RCC 7860 (cell line): ENCODE results near the gene MAPK14.
"Not testable (repeated sequence)": the region's sequence is repeated elsewhere in the genome, so short reads cannot be mapped to it uniquely, and the experiment has no call there.

Experiments used
- DNase-seq: peaks from one replicate; pipeline ENCODE4 v3.0.0-alpha.2; 2015; ENCODE audit warnings: low spot score
- FAIRE-seq: peaks from 2 replicates; lab custom pipeline; 2012; peaks lifted over from hg19 to GRCh38; lab: Jason Lieb, UNC

Gene MAPK14

DNA sequence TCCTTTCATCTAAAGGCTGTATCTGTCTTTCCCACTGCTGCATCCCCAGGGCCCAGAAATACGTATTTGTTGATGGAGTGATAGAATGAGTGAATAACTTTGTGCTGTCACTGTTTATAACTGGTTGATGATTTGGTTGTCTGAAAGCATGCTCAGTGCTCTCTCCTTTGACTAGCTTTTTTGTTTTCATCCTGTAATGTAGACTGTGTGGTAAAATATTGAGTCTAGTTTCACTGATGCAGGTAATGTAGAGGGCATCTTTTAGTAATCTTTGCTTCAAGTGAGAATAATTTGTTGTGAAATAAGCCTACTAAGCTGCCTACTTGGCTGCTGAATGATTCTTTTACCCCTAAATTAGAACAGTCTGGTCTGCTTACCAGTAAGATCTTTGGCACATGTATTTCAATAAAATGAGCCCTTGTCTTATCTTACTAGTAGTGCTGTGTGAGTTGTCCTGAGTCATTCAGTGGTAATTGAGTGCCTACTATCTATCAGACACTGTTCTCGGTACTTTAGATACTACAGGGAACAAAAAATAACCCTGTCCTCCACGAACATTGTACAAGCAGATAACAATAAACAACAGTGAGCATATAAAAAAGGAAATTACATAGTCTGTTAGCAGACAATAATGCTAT lies 39.9 kb downstream of the MAPK14 start:
- no peak for DNase-seq
- FAIRE-seq = no peak

DNA sequence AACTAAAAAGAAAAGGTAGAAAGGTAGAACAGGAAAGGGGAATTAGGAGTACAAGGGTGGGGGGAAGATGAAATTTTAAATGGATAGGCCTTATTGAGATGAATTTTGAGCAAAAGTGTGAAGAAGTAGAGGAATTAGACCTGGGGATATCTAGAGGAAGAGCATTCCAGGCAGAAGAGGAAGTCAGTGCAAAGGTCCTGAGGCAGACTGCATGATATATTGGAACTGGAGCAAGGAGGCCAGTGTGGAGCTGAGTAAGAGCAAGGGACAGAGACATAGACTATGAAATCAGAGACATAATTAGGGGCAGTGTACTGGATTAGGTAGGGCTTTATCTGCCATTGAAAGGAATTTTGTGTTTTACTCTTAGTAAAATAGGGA lies 40.4 kb downstream of the MAPK14 start:
- no peak for DNase-seq
- FAIRE-seq = no peak

DNA sequence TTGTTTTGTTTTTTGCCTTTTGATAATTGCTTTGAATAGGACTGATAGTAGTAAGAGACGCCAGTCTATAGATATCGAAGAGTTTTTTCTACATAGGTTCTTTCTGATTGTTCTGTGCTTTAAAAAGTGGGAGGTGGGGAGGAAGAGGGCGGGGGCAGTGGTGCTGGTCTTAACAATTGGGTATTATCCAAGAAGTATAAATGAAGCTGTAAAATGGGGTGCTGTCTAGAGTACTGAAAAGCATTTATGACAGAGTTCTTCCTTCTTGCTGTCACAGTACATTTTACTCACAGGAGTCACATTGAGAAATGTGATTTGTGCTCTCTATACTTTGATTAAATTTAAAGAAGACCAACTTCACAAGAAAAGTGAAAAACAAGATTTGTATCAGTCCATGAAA lies 41.0 kb downstream of the MAPK14 start:
- no peak for FAIRE-seq

DNA sequence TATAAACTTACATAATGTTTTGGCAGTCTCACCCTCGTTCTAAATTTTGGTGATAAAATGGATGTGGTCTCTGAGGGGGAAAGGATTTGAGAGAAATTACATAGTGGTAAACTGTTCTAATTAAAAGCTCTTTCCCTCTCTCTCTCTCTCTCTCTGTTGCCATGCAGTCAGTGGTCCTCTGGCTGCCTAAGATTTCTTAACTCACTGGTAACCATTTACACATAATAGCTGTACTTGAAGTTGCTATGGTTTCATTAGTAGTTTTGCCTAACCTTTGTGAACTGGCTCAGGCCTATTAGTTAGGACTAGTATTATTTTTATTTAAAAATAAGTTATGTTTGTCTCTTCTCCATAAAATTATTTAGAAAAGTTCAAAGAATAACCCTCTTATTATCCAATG lies 42.0 kb downstream of the MAPK14 start:
- DNase-seq = no peak
- no peak for FAIRE-seq

More for the DNA sequence above, 41.0 kb downstream of the MAPK14 start:
- DNase-seq = no peak

DNA sequence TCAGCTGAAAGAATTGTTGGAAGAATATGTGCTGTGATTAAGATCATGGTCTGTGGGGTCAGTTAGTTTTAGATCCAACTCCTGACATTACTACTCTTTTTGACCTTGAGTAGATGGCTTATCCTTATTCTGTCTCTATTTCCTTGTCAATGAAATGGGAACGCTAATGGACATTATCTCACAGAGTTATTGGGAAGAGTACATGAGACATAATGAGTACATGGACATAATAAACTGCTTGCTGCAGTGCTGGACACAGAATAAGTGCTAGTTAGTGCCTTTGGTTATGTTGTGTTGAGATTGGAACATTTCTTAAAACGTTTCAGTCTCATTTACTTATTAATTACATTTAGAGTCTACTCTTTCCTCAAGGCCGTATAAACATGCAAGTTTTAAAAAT lies 42.6 kb downstream of the MAPK14 start:
- DNase-seq (no peak), FAIRE-seq (no peak)

DNA sequence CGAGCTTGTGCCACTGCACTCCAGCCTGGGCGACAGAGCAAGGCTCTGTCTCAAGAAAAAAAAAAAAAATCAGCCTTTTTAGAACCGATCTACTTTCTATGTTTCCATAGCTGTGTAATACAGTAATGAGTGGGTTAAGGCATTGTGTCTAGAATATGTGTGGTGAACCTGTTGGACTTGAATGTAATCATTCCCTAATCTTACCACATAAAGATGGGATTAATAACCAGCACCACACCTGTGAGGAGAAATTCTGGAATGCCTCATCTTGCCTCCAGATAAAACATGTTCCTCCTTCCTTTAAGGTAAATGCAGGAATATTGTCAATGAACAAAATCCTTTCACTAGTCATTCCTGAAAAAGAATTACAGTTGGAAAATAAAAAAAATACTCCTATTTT lies 43.7 kb downstream of the MAPK14 start:
- no peak for DNase-seq
- FAIRE-seq = no peak

DNA sequence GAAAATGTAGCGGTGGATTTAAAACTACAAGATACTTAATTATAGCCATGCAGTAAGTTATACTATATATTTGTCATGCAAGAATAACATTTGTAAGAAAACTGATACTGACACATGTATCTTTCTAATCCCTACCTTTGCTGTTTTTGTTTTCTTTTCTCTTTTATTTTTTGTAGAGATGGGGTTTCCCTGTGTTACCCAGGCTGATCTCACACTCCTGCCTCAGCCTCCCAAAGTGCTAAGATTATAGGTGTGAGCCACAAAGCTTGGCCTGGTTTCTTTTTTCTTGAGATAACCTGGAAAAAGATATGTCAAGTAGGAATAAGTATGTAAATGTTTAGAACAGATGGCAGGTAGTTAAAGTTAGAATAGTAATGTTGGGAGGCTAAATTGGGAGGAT lies 44.1 kb downstream of the MAPK14 start:
- no peak for DNase-seq
- FAIRE-seq = no peak

DNA sequence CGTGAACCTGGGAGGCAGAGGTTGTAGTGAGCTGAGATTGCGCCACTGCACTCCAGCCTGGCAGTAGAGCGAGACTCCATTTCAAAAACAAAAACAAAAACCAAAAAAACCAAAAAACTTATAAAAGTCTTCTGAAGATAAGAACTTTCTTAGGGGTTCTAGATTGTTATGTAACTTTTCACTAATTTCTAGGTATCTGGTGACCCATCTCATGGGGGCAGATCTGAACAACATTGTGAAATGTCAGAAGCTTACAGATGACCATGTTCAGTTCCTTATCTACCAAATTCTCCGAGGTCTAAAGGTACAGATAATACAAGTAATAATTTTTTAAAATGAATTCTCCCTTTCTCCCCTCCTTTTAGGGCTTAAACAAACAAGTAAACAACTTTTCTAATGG lies 45.1 kb downstream of the MAPK14 start:
- FAIRE-seq (no peak), DNase-seq (no peak)

DNA sequence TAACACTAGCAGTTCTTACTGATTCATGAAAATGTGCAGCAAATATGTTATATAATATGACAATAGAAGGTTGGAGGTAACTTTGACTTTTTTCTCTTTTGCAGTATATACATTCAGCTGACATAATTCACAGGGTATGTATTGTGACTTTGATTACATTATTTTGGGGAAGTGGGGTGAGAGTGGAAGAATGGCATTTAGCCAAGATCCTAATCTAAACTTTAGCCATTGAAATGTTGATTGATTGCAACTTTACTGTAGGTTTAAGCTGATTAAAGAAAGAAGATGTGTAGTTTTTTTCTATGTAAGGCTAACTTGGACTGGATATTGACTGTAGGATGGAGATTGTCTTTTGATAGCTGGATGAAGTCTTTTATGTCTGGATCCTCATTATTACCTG lies 46.0 kb downstream of the MAPK14 start:
- DNase-seq (no peak), FAIRE-seq (no peak)

DNA sequence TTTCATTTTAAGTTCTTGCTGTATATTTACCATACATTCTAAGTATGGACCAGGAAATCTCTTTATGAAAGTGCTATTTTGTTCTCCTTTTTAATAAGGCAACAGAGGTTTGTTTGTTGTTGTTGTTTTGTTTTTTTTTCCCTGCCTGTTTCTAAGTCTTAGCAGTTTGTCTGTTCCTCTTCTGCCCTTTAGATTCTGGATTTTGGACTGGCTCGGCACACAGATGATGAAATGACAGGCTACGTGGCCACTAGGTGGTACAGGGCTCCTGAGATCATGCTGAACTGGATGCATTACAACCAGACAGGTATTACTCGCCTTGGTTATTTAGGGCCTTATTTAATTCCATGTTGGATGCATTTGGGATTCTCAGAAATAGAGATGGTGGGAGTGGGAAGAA lies 48.0 kb downstream of the MAPK14 start:
- FAIRE-seq (no peak), DNase-seq (no peak)

DNA sequence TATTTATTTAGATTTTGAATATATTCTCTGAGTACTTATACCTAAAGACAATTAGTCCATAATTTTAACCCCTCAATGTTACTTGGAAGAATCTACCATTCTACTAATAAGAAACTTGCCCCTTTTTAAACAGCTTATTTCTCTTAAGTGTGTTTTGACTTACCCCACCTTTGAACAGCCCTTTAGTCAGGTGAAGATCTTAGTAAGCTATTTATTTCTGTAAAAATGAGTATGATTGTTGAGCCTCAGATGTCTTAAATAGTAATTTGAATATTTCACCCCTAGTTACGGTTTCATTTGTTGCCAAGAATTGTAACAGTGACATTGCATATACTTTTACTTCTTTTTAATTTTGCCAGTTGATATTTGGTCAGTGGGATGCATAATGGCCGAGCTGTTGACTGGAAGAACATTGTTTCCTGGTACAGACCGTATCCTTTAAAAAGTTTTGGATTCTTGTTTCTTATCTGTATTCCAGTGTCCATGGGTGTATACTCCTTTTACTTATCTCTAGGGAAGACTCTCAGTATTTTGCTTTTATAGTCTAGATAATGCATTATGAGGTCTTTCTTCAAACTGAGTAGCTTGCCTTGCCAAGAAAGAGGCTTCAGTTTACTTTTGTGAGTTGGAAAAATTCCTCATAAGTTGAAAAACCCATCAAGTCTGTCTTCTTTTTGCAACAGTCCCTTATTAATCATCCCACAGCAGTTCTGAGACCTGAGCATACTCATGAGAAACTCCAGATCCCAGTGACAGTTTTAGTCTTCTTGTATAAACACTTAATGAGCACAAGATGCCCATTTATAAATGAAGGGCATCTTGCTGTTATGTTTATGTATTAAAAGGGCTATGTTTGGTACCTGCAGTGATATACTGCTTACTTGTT lies 48.8 kb downstream of the MAPK14 start:
- FAIRE-seq (no peak), DNase-seq (no peak)

DNA sequence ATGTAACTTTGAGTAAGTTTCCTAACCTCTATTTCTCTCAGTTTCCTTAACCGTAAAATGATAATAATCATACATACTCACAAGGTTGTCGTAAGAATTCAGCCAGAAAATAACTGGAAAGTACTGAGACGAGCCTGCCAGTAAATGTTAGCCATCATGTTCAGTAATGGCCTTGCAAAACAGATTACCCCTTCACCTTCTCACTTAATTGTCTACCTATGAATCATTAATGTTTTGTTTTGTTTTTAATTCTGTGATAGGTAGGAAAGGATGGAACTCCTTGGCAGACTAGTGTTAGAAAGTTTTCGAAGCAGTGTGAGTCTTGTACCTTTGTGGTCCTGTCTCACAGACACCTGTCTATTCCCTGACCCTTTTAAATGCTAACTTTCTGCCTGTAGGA lies 50.6 kb downstream of the MAPK14 start:
- DNase-seq = no peak
- no peak for FAIRE-seq

DNA sequence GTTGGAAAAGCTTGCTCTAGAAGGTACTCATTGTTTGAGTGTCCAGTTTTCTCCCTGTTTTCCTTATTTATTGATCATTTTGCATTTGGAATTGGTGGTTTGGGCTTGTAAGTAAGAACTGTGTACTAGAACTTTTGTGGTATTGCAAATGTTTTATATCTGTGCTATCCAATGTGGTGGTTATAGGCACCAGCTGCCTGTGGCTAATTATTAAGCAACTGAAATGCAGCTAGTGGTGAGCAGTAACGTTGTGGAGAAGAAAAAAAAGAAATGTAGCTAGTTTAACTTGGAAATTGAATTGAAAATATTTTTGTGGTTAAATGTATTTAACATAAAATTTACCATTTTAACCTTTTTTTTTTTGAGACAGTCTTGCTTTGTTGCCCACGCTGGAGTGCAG lies 52.0 kb downstream of the MAPK14 start:
- DNase-seq (no peak), FAIRE-seq (no peak)

DNA sequence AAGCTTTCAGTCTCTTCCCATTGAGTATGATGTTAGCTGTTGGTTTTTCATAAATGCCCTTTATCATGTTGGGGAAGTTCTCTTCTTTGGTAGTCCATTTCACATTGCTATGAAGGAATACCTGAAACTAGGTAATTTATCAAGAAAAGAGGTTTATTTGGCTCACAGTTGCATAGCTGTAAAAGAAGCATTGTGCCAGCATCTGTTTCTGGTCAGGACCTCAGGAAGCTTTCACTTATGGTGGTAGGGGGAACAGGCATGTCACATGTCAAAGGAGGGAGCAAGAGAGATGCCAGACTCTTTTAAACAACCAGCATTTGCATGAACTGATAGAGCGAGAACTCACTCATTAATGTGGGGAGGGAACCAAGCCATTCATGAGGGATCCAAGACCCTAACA lies 54.7 kb downstream of the MAPK14 start:
- FAIRE-seq = no peak
- DNase-seq = no peak

DNA sequence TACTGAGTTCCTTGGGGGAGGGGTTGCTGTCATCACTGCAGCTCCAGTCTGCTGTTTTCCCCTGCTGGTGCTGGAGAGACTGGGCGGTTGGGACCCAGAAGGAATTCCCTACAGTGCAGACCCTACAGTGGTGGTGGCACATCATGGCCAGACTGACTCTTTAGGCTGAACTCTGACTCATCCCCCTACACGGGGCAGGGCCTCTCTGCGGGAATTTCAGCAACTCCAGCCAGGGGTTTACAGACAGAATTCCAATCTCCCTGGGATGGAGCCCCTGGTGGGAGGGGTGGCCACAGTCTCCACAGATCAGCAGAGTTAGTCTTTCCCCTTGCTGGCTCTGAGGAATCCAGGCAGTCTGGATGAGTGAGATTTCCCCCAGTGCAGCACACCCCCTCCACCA lies 55.8 kb downstream of the MAPK14 start:
- FAIRE-seq (no peak), DNase-seq (no peak)

DNA sequence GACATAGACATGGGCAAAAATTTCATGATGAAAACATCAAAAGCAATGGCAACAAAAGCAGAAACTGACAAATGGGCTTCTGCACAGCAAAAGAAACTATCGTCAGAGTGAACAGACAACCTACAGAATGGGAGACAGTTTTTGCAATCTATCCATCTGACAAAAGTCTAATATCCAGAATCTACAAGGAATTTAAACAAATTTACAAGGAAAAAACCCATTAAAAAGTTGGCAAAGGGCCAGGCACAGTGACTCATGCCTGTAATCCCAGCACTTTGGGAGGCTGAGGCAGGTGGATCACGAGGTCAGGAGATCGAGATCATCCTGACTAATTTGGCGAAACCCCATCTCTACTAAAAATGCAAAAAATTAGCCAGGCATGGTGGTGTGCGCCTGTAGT lies 60.6 kb downstream of the MAPK14 start:
- DNase-seq, FAIRE-seq: not testable (repeated sequence)

DNA sequence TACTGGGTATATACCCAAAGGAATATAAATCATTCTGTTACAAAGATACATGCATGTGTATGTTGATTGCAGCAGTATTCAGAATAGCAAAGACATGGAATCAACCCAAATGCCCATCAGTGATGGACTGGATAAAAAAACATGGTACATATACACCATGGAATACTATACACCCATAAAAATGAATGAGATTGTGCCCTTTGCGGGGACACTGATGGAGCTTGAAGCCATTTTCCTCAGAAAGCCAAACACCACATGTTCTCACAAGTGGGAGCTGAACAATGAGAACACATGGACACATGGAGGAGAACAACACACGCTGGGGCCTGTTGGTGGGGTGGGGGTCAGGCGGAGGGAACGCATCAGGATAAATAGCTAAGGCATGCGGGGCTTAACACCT lies 61.4 kb downstream of the MAPK14 start:
- DNase-seq = no peak
- FAIRE-seq = no peak

DNA sequence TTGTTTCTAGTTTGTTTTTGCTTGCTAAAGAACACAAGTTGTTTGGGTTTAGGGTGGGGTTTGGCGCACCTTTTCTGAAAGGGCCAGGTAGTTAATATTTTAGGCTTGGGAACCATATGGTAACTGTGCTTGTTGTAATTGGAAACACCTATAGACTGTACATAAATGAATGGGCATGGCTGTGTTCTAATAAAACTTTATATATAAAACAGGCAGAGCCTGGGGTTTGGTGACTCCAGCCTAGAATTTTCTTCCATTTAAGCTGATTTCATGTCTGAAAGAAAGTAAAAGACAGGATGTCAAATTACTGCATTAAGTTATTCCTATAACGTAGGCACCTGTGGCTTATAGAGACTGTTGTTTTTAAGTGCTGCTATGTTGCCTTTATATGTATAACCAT lies 66.6 kb downstream of the MAPK14 start:
- no peak for FAIRE-seq
- no peak for DNase-seq

DNA sequence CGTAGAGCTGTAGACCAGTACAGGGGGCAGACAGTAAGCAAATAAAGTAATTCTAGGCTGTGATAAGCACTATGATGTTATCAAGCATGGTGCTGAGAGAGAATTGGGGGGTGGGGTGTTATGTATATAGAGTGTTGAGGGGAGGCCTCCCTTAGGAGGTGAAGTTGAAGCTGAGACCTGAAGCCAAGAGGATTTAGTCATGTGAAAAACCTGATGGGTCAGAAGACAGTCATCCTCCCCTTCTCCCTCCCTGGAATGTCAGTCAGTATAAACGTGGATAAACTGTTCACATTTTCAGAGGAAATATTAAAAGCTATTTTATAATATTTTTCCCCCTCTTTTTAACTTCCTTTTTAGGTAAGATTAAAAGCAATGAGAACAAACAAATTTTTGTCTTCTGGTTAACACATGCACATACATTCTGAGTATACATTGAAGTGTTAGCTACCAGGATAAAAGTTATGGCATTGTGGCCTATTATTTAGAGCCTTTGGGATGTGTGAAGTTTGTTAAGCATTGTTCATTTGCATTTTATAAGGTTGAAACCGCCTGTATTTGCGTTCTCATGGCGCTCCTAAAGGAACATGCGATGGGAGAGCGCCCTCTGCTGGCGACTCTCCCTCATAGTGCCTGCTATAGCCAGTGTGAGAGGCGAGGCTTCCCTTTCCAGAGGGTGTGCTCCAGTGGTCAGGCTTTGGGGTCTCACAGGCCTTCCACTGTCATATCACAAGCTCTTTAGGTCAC lies 67.3 kb downstream of the MAPK14 start:
- FAIRE-seq = no peak
- DNase-seq = peak; percentile 51

DNA sequence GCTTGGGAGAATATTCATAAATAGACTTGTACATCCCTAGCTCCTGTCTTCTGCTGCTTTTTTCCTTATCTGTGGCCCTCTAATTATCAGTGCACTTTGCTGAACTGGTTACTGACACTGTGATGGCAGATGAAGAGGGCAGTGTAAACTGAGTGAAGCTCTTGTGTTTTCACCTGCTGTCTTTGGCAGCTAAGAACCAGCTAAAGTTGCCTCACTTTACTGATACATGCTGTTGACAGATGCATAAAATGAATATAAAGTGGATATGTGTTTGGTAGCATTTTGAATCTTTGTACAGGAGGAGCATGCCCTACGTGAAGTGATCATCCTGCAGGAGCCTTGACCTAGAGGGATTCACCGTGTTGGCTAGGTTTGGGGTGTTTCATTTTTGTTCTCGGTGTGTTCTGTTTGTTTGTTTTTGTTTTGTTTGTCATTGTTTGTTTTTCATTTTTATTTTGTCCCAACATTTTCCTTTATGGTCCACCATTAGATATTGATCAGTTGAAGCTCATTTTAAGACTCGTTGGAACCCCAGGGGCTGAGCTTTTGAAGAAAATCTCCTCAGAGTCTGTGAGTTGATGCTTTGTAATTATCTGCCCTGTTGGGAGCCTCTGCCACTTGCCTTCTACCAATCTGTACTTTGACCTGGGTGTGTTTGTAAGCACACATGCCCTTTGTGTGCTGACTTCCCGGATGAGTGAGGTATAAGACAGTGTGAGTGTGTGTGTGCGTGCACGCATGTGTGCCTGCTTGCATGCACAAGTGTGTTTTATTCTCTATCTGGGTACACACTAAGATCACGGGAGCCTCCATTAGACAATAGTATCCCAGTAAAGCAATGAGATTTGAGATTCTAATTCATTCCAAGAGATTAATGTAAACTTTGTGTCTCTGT lies 68.1 kb downstream of the MAPK14 start:
- FAIRE-seq = no peak

More for the DNA sequence above, 68.1 kb downstream of the MAPK14 start:
- no peak for DNase-seq
